ENCODE results near the gene CD24. TPM values are rescaled to one million over a fixed set of nuclear protein-coding genes. Genes with fewer than 3 reads are reported as not detected.
"Not testable (repeated sequence)": the region's sequence is repeated elsewhere in the genome, so short reads cannot be mapped to it uniquely, and the experiment has no call there.

CD24 gene
- total RNA-seq, 1 donor from 2014 or later = 0.71 TPM

DNA sequence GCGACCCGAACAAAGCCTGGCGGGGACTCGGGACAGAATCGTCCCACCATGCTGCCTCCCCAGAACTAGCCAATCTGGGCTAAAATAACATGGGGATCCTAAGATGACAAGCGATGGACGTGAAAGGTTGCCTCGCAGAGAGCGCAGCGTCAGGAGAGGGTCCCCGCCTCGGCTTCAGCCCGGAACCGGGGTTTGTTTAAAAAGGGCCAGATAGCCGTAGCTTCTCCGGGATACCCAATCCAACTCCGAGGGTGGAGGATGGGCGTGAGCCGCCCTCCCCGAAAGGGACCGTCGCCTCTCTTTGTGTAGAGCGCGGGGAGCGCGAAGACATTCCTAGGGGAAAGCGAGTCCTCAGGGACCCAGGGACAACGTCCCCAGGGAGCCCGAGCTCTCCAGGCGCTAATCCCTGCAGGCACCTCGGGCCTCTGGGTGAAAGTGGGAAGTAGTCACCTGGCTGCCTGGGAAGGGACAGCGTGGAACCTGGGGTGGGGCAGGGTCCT is 643 bp downstream of the CD24 start:
- intact Hi-C loops (cut with micrococcal nuclease) = loop anchor here (10.0 kb wide), 1 partner anchor 529 kb away; no protein-coding TSS in a partner anchor
- no peaks in the 10 kb centered on the region for H3K36me3 ChIP-seq
- peaks cover 26% of the 10 kb centered on the region for H3K4me1 ChIP-seq
- no peak overlapping the region for H3K27ac ChIP-seq (replicated peaks)
- no peak for DNase-seq
- H3K9me3 ChIP-seq (replicated peaks) = no peaks in the 10 kb centered on the region
- no peak for TF ChIP-seq CTCF (IDR thresholded peaks at IDR 0.05; ENCODE audit: borderline replicate concordance)
- peak overlapping the region; percentile 71 for H3K4me3 ChIP-seq
- peaks cover 98% of the 10 kb centered on the region for H3K27me3 ChIP-seq (ENCODE audit: low read depth)

DNA sequence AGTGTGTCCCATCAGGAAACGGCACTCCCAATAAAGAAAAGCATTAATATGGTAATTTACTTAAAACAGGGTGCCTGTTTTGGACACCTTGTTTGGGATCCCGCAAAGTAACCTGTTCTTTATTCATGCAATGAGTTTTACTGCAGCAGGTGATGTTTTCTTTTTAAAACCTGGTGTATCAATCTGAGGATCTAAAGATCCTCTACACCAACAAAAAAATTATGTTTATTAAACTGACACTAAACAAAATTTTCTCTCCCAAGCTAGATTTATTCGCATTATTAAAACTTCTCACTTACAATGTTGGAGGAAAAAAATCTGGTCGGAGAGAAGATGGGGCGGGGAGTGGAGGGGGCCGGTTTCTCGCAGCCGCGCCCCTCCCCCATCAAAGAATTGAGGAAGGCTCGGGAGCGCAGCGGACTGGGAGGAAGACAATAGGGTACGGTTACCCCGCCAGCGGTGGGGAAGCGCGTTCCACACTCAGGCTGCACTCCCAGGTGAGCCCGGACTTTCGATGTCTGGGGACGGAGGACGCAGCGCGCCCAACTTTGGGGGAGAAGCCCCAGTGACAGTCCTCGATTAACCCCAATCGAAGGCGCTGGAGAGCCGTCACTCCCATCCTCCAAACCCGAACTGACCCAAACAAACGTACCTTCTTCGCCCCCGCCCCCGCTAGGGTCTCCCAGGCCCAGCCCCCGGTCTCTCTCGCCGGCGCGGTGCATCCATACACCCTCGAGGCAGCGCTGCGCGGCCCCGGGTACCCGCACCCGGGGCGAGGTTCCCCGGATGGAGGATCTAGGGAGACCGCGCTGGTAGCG is 1.3 kb downstream of the CD24 start:
- Histone ChIP-seq H3K4me1 (peaks cover 26% of the 10 kb centered on the region), H3K27me3 (ENCODE audit: low read depth) (peaks cover 98% of the 10 kb centered on the region), H3K36me3 (no peaks in the 10 kb centered on the region), H3K9me3 (replicated peaks) (no peaks in the 10 kb centered on the region), H3K27ac (replicated peaks) (no peak overlapping the region), H3K4me3 (peak overlapping the region; percentile 71)
- no peak for DNase-seq
- intact Hi-C loops (cut with micrococcal nuclease) = loop anchor here (10.0 kb wide), 1 partner anchor 528 kb away; no protein-coding TSS in a partner anchor
- no peak for TF ChIP-seq CTCF (IDR thresholded peaks at IDR 0.05; ENCODE audit: borderline replicate concordance)

GRCh38 chr6:106972500-106972899 is 2.0 kb downstream of the CD24 start:
- no peak for TF ChIP-seq CTCF (IDR thresholded peaks at IDR 0.05; ENCODE audit: borderline replicate concordance)
- H3K4me1 ChIP-seq = peaks cover 26% of the 10 kb centered on the region
- H3K9me3 ChIP-seq (replicated peaks) = no peaks in the 10 kb centered on the region
- intact Hi-C loops (cut with micrococcal nuclease) = loop anchor here (10.0 kb wide), 1 partner anchor 528 kb away; no protein-coding TSS in a partner anchor
- no peak overlapping the region for H3K27ac ChIP-seq (replicated peaks)
- no peaks in the 10 kb centered on the region for H3K36me3 ChIP-seq
- H3K4me3 ChIP-seq = no peak overlapping the region
- no peak for DNase-seq
- peaks cover 98% of the 10 kb centered on the region for H3K27me3 ChIP-seq (ENCODE audit: low read depth)

- Histone ChIP-seq H3K27me3 (ENCODE audit: low read depth) (peaks cover 98% of the 10 kb centered on the region), H3K4me1 (peaks cover 26% of the 10 kb centered on the region)
- not testable (repeated sequence) for H3K9me3 ChIP-seq (replicated peaks); H3K36me3 ChIP-seq; DNase-seq; H3K4me3 ChIP-seq; H3K27ac ChIP-seq (replicated peaks)
- intact Hi-C loops (cut with micrococcal nuclease) = loop anchor here (10.0 kb wide), 1 partner anchor 526 kb away; no protein-coding TSS in a partner anchor
Observed at GRCh38 chr6:106970769-106971168, 3.8 kb downstream of the CD24 start.

- DNase-seq = no peak
- Histone ChIP-seq H3K4me1 (peaks cover under 1% of the 10 kb centered on the region), H3K27me3 (ENCODE audit: low read depth) (peaks cover 75% of the 10 kb centered on the region), H3K36me3 (no peaks in the 10 kb centered on the region), H3K9me3 (replicated peaks) (no peaks in the 10 kb centered on the region), H3K4me3 (no peak overlapping the region), H3K27ac (replicated peaks) (no peak overlapping the region)
- intact Hi-C loops (cut with micrococcal nuclease) = no loop called here
- no peak for TF ChIP-seq CTCF (IDR thresholded peaks at IDR 0.05; ENCODE audit: borderline replicate concordance)
Observed at GRCh38 chr6:106967936-106968555, 6.5 kb downstream of the CD24 start.
